ENCODE measurements around the gene UBQLNL.

The UBQLNL gene

DNA sequence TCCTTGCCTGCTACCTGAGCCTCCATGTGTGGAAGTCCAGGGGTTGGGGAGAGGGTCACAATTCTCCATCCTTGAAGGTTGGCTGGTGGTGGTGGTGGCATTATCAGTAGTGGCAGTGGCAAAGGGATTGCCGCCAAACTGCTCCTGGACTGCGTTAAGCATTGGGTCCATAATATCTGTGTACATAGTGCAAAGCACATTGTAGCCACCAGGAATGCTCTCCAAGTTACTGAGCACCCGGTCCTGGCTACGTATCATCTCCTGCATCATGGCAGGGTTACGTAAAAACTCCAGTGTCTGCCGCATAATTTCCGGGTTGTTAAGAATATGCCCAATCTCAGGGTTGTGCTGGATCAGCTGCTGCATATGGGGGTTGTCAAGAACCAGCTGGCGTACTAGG is 7.9 kb downstream of the UBQLNL start:
- in situ Hi-C loops (cut with MboI; ENCODE audit: low sequenced_read_pairs) = no loop called here

DNA sequence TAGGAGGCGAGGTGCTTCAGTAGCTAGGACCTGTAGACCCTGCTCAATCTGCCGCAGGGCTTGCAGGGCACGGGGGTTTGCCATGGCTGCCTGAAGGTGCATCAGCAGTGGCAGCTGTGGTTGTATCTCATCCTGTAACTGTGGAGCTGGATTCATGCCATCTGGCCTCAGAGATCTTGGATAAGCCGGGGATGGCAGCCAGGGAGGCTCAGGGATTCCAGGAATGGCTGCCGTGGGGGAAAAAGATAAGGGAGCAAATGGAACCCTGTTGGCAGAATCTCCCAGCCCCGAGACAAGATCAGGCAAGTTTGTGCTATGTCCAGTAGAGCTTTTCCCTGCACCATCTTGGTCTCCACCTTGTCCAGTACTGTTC is 8.6 kb downstream of the UBQLNL start:
- in situ Hi-C loops (cut with MboI; ENCODE audit: low sequenced_read_pairs) = no loop called here

DNA sequence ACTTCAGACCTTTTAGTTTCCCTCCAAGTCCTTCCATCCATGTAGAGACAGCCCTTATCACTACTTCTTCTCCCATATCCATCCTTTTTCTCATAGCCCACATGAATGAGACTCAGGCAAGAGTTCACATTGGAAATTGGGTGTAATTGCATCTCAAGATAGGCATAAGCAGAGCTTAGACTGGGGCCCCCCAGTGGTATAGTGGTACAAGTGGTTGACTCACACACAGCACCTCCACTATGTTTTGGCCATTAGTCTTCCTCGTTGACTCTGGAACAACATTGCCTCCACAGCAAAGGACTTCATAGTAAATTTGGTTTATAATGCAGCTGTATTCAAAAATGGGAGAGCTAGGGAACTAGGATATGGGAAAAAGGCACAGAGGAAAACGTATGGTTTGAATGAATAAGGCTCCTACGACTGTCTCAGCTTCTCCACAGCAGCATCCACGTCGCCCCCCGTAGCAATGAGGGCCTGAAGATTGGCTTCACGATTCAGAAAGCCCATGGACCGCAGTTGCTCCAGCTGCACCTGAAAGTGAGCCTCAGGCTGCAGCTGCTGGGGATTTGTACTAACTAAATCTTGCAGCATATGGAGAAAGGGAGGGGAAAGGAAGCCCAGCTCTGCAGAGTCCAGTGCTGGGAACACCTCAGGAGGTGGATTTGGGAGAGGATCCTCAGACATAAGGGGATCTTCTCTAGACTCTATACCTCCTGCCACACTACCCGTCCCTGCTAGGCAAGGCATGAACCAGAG is 9.1 kb downstream of the UBQLNL start:
- in situ Hi-C loops (cut with MboI; ENCODE audit: low sequenced_read_pairs) = no loop called here

DNA sequence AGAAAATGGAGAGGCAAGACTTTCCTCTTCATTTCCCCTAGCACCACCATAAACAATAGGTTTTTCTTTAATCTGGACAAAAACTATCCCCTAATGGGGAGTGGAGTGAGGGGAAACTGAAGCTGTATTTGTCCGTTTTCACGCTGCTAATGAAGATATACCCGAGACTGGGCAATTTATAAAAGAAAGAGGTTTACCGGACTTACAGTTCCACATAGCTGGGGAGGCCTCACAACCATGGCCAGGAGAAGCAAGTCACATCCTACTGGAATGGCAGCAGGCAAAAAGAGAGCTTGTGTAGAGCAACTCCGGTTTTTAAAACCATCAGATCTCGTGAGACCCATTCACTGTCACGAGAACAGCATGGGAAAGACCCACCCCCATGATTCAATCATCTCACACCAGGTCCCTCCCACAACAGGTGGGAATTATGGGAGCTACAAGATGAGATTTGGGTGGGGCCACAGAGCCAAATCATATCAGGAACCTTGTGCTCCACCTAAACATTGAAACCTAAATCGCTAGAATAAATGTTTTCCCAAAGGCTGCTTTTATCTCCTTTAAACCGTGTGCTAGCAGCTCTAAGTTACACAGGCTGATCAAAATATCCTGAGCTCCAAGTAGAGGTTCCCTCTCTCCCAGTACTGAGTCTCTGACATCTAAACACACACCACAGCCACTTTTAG is 11.0 kb downstream of the UBQLNL start:
- in situ Hi-C loops (cut with MboI; ENCODE audit: low sequenced_read_pairs) = no loop called here

DNA sequence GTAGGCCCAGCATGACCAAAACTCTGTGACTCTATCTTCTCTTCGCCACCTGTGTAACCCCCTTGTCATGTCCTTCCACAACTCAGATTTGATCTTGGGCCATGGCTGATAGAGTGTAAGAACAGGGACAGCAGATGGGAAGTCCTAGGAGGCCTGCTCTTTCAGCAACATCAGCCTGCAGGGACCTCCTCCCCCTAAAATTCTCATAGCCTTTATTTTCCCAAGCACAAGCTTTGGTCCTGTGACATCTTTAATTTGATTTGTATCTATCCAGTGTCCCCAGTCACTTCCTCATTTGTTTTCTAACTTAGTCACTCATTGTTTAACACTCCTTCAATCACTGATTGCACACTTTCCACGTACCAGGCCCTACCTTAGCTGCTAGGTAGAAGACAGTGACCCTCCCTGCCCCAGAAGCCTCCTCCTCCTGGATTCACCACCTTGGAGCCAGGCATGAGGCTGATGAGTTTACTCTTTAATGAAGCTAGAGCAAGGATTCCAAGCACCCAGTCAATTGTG is 12.0 kb downstream of the UBQLNL start:
- in situ Hi-C loops (cut with MboI; ENCODE audit: low sequenced_read_pairs) = no loop called here

DNA sequence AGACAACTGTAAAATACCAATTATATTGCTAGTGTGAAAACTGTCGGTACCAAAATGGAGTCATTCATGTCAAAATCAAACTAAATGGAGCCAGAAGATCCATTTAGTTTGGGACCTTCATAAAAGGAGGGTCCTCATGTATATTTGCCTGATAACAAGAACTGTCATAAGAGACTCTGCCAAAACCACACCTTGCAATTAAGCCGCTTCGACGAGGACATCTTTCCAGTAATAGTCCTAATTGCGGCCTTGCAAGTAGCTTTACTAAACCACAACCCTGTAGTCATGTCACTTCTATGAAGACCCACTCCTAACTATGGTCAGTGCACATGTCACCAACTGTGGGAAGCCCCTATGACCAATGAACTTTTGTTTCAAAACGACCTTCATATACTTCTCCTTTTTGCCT is 16.1 kb downstream of the UBQLNL start:
- in situ Hi-C loops (cut with MboI; ENCODE audit: low sequenced_read_pairs) = no loop called here

DNA sequence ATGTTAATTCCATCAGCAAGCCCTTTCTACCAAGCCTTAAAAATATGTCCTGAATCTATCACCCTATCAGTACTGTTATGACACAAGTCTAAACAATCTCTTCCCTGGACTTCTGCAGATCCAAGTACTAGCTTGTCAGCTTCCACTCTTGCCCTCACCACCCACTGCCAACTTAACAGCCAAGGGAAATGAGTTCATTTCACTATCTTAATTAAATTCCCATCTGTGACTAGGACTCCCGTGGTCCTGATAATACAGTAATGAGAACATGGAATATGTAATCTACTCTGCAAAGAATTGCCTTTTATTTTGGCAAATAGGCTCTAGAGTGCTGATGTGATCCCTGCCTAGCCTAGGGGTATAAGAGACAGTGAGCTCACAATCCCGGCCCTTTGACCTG is 16.8 kb downstream of the UBQLNL start:
- in situ Hi-C loops (cut with MboI; ENCODE audit: low sequenced_read_pairs) = no loop called here

DNA sequence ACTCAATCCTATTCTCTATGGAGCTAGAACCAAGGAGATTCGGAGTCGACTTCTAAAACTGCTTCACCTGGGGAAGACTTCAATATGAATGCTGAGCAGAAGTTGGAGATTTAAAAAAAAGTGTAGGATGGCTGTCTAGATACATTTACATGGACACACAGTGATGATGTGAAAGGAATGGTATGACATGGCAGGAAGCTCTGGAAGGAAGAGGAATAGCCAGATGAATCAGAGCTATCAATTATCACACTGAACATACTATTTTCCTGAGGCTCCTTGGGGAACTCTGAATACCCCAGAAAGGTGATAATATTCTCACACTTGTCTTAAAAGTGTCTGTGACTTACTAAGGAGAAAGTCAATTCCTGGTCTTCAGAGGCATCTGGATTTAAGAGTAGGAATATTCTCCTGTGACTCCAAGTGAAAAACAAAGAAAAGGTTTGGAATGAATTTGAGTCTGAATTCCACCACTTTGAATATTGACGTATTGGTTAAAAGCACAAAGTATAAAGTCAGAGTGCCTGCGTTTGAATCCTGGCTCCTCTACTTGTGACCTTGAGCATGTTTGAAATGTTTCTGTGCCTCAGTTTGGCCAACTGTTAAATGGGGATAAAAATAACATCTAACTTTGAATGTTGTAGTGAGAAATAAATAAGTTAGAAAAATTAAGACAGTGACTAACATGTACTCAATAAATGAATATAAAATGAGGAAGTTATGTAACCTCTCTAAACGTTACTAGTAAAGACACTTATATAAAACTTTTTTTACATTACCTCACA is 26.7 kb downstream of the UBQLNL start:
- in situ Hi-C loops (cut with MboI; ENCODE audit: low sequenced_read_pairs) = no loop called here

DNA sequence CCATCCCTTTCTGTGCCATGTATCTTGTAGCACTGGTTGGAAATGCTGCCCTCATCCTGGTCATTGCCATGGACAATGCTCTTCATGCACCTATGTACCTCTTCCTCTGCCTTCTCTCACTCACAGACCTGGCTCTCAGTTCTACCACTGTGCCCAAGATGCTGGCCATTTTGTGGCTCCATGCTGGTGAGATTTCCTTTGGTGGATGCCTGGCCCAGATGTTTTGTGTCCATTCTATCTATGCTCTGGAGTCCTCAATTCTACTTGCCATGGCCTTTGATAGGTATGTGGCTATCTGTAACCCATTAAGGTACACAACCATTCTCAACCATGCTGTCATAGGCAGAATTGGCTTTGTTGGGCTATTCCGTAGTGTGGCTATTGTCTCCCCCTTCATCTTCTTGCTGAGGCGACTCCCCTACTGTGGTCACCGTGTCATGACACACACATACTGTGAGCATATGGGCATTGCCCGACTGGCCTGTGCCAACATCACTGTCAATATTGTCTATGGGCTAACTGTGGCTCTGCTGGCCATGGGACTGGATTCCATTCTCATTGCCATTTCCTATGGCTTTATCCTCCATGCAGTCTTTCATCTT is 27.6 kb downstream of the UBQLNL start:
- in situ Hi-C loops (cut with MboI; ENCODE audit: low sequenced_read_pairs) = no loop called here

DNA sequence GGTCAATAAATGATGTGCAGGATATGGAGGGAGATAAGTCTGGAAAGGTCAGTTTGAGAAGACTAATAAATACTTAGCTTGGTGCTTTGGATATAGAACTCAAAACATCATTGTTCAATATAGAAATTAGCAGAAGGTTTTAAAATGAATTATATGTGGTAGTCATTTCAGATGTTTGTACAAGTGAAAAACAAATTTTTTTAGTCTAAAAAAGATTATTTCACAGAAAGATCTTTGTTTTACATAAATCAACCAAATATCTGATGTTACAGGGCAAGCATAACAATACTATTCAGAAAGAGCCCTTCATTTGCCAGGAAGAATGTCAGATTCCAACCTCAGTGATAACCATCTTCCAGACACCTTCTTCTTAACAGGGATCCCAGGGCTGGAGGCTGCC is 28.1 kb downstream of the UBQLNL start, which contains the start of gene OR52D1:
Gene OR52D1 (plus strand): TSS at position 301 of the 400 bp plus-strand sequence. CDS start 22 bp downstream, at position 323.
- in situ Hi-C loops (cut with MboI; ENCODE audit: low sequenced_read_pairs) = no loop called here

DNA sequence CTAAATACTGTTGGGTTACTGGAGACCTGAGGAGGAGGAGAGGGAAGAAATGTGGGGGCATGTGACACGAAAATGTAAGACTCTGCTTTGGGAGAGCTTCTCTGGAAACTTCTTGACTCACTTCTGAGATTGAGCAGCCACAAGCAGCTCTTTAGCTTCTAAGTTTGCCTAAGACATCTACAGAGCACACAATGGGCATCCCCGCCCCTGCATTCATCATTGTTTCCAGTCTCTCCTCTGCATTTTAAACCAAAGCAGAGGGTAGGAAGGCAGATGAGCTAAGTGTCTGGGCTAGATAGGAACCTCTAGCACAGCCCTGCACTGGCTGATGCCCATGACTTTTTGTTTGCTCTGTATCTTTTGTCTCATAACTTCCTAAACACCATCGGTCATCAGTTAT is 30.1 kb downstream of the UBQLNL start:
- in situ Hi-C loops (cut with MboI; ENCODE audit: low sequenced_read_pairs) = no loop called here

DNA sequence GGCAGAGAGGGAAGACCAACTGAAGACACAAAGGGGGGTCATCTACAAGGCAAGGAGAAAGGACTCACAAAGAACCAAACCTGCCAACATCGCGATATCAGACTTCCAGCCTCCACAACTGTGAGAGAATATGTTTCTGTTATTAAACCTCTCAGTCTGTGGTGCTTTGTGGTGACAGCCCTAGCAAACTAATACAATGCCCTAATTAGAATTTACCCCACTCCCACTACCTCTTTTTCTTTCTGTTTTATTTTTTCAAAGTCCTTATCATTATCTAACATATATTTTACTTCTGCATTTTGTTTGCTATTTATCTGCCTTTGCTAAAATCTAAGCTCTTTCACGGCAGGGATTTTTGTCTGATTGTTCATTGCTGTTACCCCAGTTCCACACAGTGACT is 30.5 kb downstream of the UBQLNL start:
- in situ Hi-C loops (cut with MboI; ENCODE audit: low sequenced_read_pairs) = no loop called here

DNA sequence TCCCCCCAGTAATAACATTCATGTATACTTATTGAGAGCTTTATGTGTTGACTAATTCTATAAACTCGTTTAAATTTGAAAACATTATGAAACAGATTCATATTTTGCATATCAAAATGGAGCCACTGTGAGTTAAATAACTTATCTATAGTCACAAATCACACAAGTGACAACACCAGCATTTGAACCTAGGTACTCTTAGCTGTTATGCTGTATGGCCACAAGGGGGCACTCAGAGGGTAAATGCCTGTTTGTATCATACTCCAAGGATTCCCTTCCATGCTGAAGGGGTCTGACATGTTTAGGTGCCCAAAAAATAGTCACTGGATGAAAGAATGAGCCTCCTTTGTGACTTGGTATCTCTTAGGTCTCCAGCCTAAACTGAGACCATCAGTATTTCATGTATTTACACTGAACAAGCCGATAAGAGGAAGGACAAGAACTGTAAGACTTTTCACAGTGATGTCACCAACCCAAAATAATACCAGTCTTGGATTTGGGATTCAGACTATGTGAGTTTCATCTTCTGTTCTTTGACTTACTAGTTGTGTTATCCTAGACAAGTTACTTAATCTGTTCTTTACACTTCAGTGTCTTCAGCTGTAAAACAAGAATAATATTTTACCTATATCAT is 40.2 kb downstream of the UBQLNL start:
- in situ Hi-C loops (cut with MboI; ENCODE audit: low sequenced_read_pairs) = no loop called here

DNA sequence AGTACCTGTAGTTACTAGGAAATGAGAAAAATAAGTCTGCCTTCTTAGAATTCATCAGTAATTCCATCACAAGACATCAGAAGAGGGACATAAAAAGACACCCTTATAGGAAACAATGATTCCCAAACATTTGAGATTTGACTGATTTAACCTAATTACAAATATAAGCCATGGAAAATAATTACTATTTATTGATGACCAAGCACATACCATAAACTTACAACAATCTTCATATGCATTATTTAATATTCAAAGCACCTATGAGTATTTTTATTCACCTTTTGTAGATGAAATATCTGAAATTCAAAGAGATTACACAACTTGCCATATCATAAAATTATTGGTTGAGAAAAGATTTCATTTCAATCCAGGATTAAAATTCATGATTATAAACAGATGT is 42.6 kb downstream of the UBQLNL start:
- in situ Hi-C loops (cut with MboI; ENCODE audit: low sequenced_read_pairs) = no loop called here

DNA sequence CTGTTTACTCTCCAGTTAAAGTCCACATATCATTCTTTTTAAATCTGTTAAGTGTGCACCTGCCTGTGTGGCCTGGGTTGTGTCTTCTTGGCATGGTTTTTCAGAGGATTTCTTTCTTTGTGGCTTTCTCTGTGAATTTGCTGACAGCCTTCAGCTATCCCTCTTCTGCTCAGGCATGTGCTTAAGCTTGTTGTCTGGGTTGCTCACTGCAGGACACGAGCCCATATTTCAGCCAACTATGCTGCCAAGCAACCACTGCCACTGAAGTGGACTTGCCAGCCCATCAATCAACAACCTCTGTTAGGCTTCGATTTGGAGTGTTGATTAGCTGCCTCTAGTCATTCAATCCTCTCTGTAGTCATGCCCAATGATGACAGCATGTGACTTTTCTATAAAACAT is 49.0 kb downstream of the UBQLNL start:
- in situ Hi-C loops (cut with MboI; ENCODE audit: low sequenced_read_pairs) = no loop called here

All from HL-60/S4 (cell line).